Testis (tissue), 3 donors: ENCODE data around the gene PRPH. TPM values are rescaled to one million over a fixed set of nuclear protein-coding genes. Genes with fewer than 3 reads are reported as not detected.
"Not testable (repeated sequence)": the region's sequence is repeated elsewhere in the genome, so short reads cannot be mapped to it uniquely, and the experiment has no call there.

Experiments used
- DNase-seq: peaks from one replicate; pipeline ENCODE4 v3.0.0-alpha.2; 2019
- H3K27ac ChIP-seq, 2 donors: fragments of 200-600 bp; sonication (generic); one replicate each; pipeline ENCODE4 v1.5.1; 2019
- H3K27me3 ChIP-seq: fragments of 200-600 bp; sonication (generic); one replicate; pipeline ENCODE4 v1.5.1; 2019
- H3K36me3 ChIP-seq: fragments of 200-600 bp; sonication (generic); one replicate; pipeline ENCODE4 v1.5.1; 2017; ENCODE audit warnings: low read depth; ENCODE audit errors: missing control alignments
- H3K4me1 ChIP-seq: fragments of 200-600 bp; sonication (generic); one replicate; pipeline ENCODE4 v1.5.1; 2019
- H3K4me3 ChIP-seq, 2 donors: fragments of 200-600 bp; sonication (generic); one replicate each; pipeline ENCODE4 v1.5.1; 2017 to 2019
- H3K9me3 ChIP-seq: fragments of 200-600 bp; sonication (generic); one replicate; pipeline ENCODE4 v1.5.1; 2017
- POLR2A ChIP-seq: fragments of 450-650 bp; IDR thresholded peaks from one replicate; pipeline ENCODE4 v1.6.1; 2017; ENCODE audit warnings: antibody characterized with exemption, mild to moderate bottlenecking, moderate library complexity
- WGBS, 2 donors: methylation state at CpG; one replicate each; pipeline ENCODE4 v1.1.5; 2018; 5-methylcytosine and 5-hydroxymethylcytosine counted together
- intact Hi-C: fragments of 100-400 bp; cut with DNase I; formaldehyde crosslinking; loops from one replicate; pipeline ENCODE4 v1.15.1; 2023; ENCODE audit warnings: low total_unique reads
- polyA plus RNA-seq: library from polyadenylated mRNA; stranded (reverse); fragments of 350-450 nt; fragmentation: Illumina TruSeq; extraction: RNeasy Lipid Tissue Mini Kit (QIAGEN cat#74804); gene quantifications from one replicate; pipeline ENCODE4 v1.2.3, GENCODE V29; 2014; ENCODE audit warnings: low read depth, low replicate concordance; ENCODE audit not compliant: insufficient read depth
- total RNA-seq, 2 donors: library from RNA; depleted of rRNA; stranded (reverse); fragments of >200 nt; gene quantifications; one replicate each; pipeline ENCODE4 v1.2.3, GENCODE V29; 2016
- TF ChIP-seq, protein P1 (sequence below), 3 experiments: fragments of 450-650 bp in 2 of 3; fragments of 200-600 bp in 1 of 3; sonication (generic) in 1 of 3; IDR thresholded peaks; one replicate each; pipeline ENCODE4 v1.5.1; 2016 to 2019; ENCODE audit warnings: antibody characterized with exemption in 3 of 3, mild to moderate bottlenecking in 2 of 3, moderate library complexity in 1 of 3

PRPH gene
- total and polyA plus RNA-seq, 3 donors from 2014 or later, result 36.5 to 112 (median 50.0) TPM

GRCh38 chr12:49332891-49333371, 38.0 kb downstream of the PRPH start:
- Histone ChIP-seq H3K27me3 (peaks cover 3% of the 10 kb centered on the region), H3K27ac (no peak overlapping the region), H3K4me1 (peaks cover 9% of the 10 kb centered on the region), H3K9me3 (no peaks in the 10 kb centered on the region), H3K36me3 (no peaks in the 10 kb centered on the region), H3K4me3 (peak overlapping the region in 1 of 2 donors; percentile 21)
- TF ChIP-seq POLR2A, result no peak
- TF ChIP-seq, protein P1, sequence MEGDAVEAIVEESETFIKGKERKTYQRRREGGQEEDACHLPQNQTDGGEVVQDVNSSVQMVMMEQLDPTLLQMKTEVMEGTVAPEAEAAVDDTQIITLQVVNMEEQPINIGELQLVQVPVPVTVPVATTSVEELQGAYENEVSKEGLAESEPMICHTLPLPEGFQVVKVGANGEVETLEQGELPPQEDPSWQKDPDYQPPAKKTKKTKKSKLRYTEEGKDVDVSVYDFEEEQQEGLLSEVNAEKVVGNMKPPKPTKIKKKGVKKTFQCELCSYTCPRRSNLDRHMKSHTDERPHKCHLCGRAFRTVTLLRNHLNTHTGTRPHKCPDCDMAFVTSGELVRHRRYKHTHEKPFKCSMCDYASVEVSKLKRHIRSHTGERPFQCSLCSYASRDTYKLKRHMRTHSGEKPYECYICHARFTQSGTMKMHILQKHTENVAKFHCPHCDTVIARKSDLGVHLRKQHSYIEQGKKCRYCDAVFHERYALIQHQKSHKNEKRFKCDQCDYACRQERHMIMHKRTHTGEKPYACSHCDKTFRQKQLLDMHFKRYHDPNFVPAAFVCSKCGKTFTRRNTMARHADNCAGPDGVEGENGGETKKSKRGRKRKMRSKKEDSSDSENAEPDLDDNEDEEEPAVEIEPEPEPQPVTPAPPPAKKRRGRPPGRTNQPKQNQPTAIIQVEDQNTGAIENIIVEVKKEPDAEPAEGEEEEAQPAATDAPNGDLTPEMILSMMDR (IDR thresholded peaks at IDR 0.05), result no peak
- WGBS, 2 donors, result 38 to 55% methylated on average over 9 to 40 of the region's 40 CpGs
- intact Hi-C loops, result loop anchor here (10.0 kb wide), 1 partner anchor 48 kb away; no protein-coding TSS in a partner anchor
- no peak for DNase-seq

DNA sequence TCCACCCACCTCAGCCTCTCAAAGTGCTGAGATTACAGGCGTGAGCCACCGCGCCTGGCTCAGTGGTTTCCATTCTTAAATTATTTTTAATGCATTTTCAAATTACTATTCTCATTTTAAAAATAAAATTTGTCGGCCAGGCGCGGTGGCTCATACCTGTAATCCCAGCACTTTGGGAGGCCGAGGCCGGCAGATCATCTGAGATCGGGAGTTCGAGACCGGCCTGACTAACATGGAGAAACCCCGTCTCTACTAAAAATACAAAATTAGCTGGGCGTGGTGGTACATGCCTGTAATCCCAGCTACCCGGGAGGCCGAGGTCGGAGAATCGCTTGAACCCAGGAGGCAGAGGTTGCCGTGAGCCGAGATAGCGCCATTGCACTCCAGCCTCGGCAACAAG, 38.8 kb downstream of the PRPH start:
- 64% methylated on average over 21 of the region's 21 CpGs for WGBS, 2 donors
- intact Hi-C loops, result loop anchor here (10.0 kb wide), 1 partner anchor 49 kb away; no protein-coding TSS in a partner anchor
- H3K4me3 ChIP-seq, H3K27ac ChIP-seq, H3K27me3 ChIP-seq, H3K9me3 ChIP-seq, DNase-seq, H3K4me1 ChIP-seq, H3K36me3 ChIP-seq: not testable (repeated sequence)

DNA sequence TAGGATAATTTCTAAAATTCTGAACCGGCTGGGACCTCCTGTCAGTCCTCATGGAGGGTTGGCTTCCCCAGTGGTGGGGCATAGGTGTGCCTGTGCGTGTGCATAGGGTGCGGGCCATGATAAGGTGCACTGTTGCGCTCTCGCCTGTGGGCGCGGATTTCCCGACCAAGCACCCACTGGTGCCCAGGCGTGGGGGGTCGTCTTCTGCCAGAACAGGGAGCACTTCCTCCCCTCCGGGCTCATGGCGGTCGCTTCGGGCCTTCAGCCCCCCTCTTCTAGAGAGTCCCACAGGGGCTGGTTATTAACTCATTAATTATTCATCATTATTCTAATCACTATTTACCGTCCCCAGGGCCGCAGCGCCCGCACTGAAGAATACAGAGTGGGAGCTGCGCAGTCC, 39.3 kb downstream of the PRPH start:
- intact Hi-C loops, result loop anchor here (10.0 kb wide), 1 partner anchor 49 kb away; no protein-coding TSS in a partner anchor
- Histone ChIP-seq H3K36me3 (no peaks in the 10 kb centered on the region), H3K27me3 (peaks cover 3% of the 10 kb centered on the region), H3K27ac (no peak overlapping the region), H3K4me1 (peaks cover 9% of the 10 kb centered on the region), H3K4me3 (no peak overlapping the region), H3K9me3 (no peaks in the 10 kb centered on the region)
- WGBS, 2 donors, result 67 to 82% methylated on average over 19 of the region's 19 CpGs
- DNase-seq, result no peak
- TF ChIP-seq, protein P1 (IDR thresholded peaks at IDR 0.05), result no peak
- TF ChIP-seq POLR2A, result no peak

DNA sequence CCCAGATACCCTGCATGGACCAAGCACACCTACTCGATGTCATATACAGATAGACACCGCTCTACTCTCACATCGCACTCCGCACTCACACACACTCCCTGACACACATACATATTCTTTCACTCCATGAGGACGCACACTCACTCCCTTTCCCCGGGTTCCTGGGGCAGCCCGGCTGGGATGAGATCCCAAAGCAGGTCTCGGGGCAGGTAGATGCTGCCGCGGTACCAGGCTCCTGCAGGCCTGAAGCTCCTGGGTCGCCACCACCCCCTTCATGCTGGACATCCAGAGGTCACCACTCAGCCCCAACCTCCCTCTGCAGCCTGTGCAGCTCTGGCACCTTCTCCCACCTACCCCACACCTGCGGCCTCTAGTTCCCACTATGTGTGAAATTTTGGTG, 39.7 kb downstream of the PRPH start:
- 69 to 71% methylated on average over 12 of the region's 12 CpGs for WGBS, 2 donors
- intact Hi-C loops, result loop anchor here (10.0 kb wide), 1 partner anchor 50 kb away; no protein-coding TSS in a partner anchor
- Histone ChIP-seq H3K27me3 (peaks cover 3% of the 10 kb centered on the region), H3K4me1 (peaks cover 9% of the 10 kb centered on the region), H3K36me3 (no peaks in the 10 kb centered on the region), H3K4me3 (no peak overlapping the region), H3K9me3 (no peaks in the 10 kb centered on the region), H3K27ac (no peak overlapping the region)
- TF ChIP-seq, protein P1 (IDR thresholded peaks at IDR 0.05), result no peak
- no peak for TF ChIP-seq POLR2A
- no peak for DNase-seq

- Histone ChIP-seq H3K27ac (no peak overlapping the region), H3K36me3 (no peaks in the 10 kb centered on the region), H3K4me1 (peaks cover 9% of the 10 kb centered on the region), H3K9me3 (no peaks in the 10 kb centered on the region), H3K4me3 (peak overlapping the region in 1 of 2 donors; percentile 34), H3K27me3 (peaks cover 3% of the 10 kb centered on the region)
- TF ChIP-seq POLR2A, result no peak
- TF ChIP-seq, protein P1 (IDR thresholded peaks at IDR 0.05), result no peak
- intact Hi-C loops, result loop anchor here (10.0 kb wide), 1 partner anchor 51 kb away; no protein-coding TSS in a partner anchor
- no peak for DNase-seq
- 66 to 73% methylated on average over 13 to 16 of the region's 16 CpGs for WGBS, 2 donors
Observed at GRCh38 chr12:49335118-49335954, 40.4 kb downstream of the PRPH start.
